ENCODE measurements around the gene ZC3H7B. TPM values are rescaled to one million over a fixed set of nuclear protein-coding genes. Genes with fewer than 3 reads are reported as not detected.

ZC3H7B gene
- polyA plus RNA-seq, 3 donors: 93.3 to 102 (median 96.9) TPM

GRCh38 chr22:41407433-41407832 is 106.1 kb downstream of the ZC3H7B start:
- no peak for DNase-seq

GRCh38 chr22:41408665-41409064 is 107.3 kb downstream of the ZC3H7B start:
- no peak for DNase-seq

Other genes with a start within 250 kb of the ZC3H7B start
- 10 to 100 TPM; 55.3 to 78.4 (median 72.0) TPM for gene EP300, start 208.9 kb upstream of the ZC3H7B start, polyA plus RNA-seq (ENCODE audit: insufficient read length in 3 of 3)
- 10 to 100 TPM; 27.6 to 28.9 (median 28.6) TPM for gene L3MBTL2, start 96.2 kb upstream of the ZC3H7B start, polyA plus RNA-seq (ENCODE audit: insufficient read length in 3 of 3)
- 1 to 10 TPM; 4.3 to 5.2 (median 4.9) TPM for gene CHADL, start 60.6 kb upstream of the ZC3H7B start, polyA plus RNA-seq (ENCODE audit: insufficient read length in 3 of 3)
- 10 to 100 TPM; 59.1 to 62.9 (median 61.2) TPM for gene RANGAP1, start 15.3 kb upstream of the ZC3H7B start, polyA plus RNA-seq (ENCODE audit: insufficient read length in 3 of 3)
- gene TEF, start 80.4 kb downstream of the ZC3H7B start, polyA plus RNA-seq (ENCODE audit: insufficient read length in 3 of 3): 10 to 100 TPM; 14.4 to 18.5 (median 17.8) TPM
- gene TOB2, start 145.3 kb downstream of the ZC3H7B start, polyA plus RNA-seq (ENCODE audit: insufficient read length in 3 of 3): 10 to 100 TPM; 54.5 to 60.6 (median 56.1) TPM
- 10 to 100 TPM; 50.2 to 59.2 (median 54.1) TPM for gene PHF5A, start 167.2 kb downstream of the ZC3H7B start, polyA plus RNA-seq (ENCODE audit: insufficient read length in 3 of 3)
- gene ACO2, start 167.6 kb downstream of the ZC3H7B start, polyA plus RNA-seq (ENCODE audit: insufficient read length in 3 of 3): 100 to 1,000 TPM; 145 to 165 (median 150) TPM
- gene POLR3H, start 242.9 kb downstream of the ZC3H7B start, polyA plus RNA-seq (ENCODE audit: insufficient read length in 3 of 3): 10 to 100 TPM; 34.0 to 38.1 (median 34.5) TPM

Data from renal pelvis (tissue), 4 donors.